NCI-H2196 (cell line): ENCODE data around the gene CNTN5.

Source experiments
- DNase-seq: peaks from one replicate; lab custom pipeline; 2025; ENCODE audit not compliant: unreplicated experiment; lab: John Stamatoyannopoulos, UW

Gene CNTN5

GRCh38 chr11:99887481-99887880, 866.7 kb downstream of the CNTN5 start:
- DNase-seq = no peak

DNA sequence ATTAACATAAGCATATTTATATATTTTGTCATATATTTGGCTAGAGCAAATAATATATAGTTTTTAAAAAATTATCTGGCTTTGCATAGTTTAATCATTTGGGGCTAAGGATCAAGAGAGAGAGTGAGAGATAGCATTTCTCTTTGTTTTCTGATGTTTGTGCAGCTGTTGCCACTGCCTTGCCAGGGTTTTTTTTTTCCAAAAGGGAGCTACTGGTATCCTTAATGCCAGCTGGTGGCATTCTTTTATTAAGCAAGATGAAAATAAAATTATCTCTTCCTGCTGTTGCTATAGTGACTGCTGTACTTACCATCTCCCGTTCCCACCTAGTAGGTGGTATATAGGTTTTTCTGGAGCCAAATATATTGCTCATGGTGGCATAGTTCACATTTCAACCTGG, 873.1 kb downstream of the CNTN5 start:
- no peak for DNase-seq

GRCh38 chr11:99901175-99901574, 880.4 kb downstream of the CNTN5 start:
- no peak for DNase-seq

DNA sequence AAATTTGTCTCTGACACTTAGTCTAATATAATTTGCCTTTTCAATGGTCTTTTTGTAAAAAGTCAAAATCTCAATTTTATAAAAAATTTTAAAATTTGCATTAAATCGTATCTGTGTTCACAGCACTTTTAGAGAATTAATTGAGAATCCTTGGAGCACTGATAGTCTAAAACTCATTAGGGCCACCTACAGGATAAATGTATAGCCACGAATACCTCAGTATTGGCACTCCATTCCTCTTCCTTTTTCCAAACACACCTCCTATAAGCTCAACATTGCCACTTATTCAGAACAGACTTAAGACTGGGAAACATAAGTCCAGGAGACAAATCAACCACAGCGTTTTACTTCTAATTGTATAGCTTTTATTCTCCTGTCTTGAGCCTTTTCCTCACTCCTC, 890.4 kb downstream of the CNTN5 start:
- DNase-seq = no peak

GRCh38 chr11:99916078-99916477, 895.3 kb downstream of the CNTN5 start:
- DNase-seq = no peak

- no peak for DNase-seq
These were observed 898.0 kb downstream of the CNTN5 start for GRCh38 chr11:99918761-99919160.

- DNase-seq = no peak
These were observed 900.2 kb downstream of the CNTN5 start for GRCh38 chr11:99920956-99921355.

- no peak for DNase-seq
These were observed 905.2 kb downstream of the CNTN5 start for GRCh38 chr11:99925968-99926367.

- DNase-seq = no peak
These were observed 911.9 kb downstream of the CNTN5 start for GRCh38 chr11:99932684-99933083.

GRCh38 chr11:99934008-99934407, 913.3 kb downstream of the CNTN5 start:
- DNase-seq = no peak

DNA sequence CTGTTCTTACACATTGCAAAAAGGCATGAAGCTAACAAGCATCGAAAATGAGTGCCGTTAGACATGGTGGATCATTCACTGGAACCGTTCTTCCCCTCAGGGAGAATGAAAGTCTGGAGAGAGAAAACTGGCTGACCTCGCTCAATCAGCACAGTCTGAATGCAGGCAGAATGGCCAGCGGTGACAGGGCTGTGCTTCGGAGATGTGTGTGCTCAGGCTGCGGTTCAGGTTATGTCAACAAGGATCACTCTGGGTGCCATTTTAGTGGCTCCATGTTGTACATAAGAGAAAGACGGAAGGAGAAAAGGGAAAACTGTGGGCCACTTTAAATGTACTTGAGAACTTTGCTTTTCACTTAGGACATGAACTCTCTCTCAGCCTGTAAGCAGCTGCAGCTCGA, 916.6 kb downstream of the CNTN5 start:
- DNase-seq = no peak

GRCh38 chr11:99952816-99953215, 932.1 kb downstream of the CNTN5 start:
- DNase-seq = no peak

DNA sequence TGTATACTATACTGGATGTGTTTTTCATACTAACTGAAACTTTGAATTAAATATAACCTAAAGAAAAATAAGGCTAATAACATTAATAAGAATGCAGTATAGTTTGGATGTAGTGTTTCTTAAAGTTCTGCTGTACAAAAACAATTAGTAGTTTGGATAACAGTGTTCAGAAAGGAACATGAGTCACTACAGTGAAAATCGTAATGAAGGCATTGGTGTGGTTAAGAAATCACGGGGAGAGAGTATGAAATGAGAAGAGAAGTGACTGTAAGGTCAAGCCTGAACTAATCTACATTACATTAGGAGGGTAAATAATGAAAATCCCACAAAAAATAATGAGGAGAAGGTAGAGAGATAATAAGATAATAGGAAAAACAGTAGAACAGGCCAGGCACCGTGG, 939.8 kb downstream of the CNTN5 start:
- no peak for DNase-seq

DNA sequence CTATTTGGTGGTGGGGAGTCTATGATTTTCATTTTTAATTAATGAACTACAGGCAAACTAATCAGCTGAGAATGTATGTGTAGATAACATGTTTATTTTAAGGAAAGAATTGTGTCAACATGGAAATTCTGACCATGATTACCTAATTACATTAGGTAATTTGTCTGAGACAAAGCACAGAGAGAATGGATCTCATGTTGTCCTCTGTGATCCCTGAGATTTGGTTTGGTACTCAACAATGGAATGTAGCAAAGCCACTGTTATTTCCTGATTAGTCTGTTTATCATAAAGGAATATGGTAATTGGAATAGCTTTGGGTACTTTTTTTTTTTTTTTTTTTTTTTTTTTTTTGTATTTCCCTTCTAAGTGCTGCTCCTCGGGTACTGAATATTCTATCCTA, 947.6 kb downstream of the CNTN5 start:
- DNase-seq = no peak

DNA sequence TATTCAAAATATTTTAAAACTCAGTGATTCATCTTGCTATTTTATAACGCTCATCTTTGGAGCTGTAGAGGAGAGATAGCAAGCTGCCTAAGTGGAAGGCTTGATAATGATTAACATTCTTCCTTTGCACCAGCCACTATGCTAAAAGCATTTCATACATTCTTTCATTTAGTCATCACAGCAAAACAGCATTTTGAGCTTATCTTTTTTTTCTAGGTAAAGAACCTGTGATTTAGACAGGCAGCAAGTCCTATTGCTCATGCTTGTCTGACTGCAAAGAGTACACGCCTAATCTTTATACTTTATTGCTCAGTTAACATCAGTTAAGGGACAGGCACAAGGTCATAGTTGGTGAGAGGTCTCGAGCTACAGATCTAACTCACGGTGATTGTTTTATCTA, 953.2 kb downstream of the CNTN5 start:
- no peak for DNase-seq

DNA sequence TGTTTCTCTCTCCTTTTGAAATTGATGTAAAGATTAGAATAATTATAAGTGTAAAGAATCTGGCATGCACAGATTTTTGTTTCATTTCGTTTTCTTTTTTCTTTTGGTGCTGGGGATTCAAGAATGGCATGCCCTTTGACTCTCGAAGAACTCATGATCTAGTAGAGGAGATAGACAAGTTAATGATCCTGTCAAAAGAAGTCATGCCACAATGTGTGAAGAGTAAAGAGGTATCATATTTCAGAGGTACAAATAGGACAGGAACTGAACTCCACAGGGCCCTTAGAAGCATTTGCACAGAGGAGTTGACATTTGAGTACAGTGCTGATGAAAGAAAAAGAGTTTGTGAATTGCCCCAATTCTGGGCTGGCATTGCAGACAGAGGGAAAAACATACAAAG, 958.3 kb downstream of the CNTN5 start:
- no peak for DNase-seq

DNA sequence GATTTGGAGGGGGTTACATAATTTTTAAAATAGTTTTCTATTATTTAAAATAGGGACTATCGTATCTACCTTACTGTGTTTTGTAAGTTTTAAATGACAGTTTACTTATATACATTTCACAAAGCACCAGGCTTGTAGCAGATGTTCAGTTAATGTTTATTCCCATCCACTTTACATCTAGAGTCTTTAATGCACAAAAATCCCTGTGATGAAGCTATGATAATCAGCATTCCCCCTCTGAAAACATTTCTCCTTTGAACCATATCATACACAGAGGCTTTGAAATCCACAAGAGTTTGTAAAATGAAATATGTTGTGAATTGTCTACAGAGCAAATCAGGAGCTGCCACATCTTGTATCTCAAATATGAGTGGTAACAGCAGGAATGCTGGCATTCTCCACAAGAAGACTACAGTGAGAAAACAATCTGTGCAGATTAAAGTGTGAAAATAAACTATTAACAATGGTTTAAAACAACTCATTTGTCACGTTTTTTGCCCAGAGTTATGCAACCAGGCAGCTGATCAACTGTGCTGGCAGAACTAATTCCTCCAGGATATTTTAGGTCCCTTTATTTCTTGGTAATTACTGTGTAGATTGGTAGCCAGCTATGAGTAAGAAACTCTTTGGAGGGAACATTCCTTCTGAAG, 967.2 kb downstream of the CNTN5 start:
- DNase-seq = no peak

- DNase-seq = no peak
These were observed 967.7 kb downstream of the CNTN5 start for GRCh38 chr11:99988471-99988837.

DNA sequence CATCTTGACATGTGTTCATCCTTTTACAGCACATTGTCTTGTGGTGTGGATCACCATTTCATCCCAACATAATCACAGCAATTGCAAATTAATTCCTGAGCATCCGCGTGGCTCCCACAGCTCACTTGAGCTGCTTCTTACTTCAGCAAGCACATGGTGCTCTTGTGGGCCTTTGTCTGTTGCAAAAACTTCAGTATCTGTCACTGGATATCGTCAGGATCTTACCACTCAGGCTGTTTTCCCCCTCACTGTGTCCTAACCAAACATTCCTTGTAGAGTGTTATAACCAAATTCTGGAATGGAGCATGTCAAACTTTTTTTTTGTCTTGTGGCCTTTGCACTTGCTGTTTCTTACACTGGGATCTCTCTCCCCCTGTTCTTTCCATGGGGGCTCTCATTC, 983.2 kb downstream of the CNTN5 start:
- no peak for DNase-seq

- no peak for DNase-seq
These were observed 983.8 kb downstream of the CNTN5 start for GRCh38 chr11:100004541-100004940.

DNA sequence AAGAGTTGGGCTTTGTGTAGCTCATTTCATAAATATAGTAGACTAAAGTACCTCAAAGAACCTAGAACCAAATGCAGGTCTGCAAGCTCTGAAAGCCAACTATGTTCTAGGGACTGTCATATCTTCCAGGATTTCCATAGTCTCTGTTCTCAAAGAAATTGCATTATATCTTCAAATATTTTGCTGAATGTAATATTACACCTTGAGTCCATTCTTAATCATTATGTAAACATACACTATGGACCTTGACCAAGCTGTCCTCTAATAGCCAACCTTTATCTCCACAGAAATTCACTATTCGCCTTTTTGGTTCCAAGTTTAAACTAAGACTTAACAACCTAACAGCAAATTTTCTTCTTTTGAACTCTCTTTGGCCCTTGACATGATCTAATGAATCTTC, 987.7 kb downstream of the CNTN5 start:
- DNase-seq = no peak

- no peak for DNase-seq
These were observed 989.0 kb downstream of the CNTN5 start for GRCh38 chr11:100009728-100010127.

- no peak for DNase-seq
These were observed 989.6 kb downstream of the CNTN5 start for GRCh38 chr11:100010393-100010792.

- no peak for DNase-seq
These were observed 990.9 kb downstream of the CNTN5 start for GRCh38 chr11:100011697-100012096.
